Measurements from ENCODE around the gene OR51D1.

- TF ChIP-seq CTCF (conservative IDR thresholded peaks at IDR 0.05 in 1 of 2, IDR thresholded peaks at IDR 0.05 in 1 of 2; ENCODE audit: low read depth in 1 of 2, low read length in 2 of 2) (peak; percentile 58 to 66), EZH2 (IDR thresholded peaks at IDR 0.05; ENCODE audit: low read length, missing control alignments) (no peak)
Observed at GRCh38 chr11:4626207-4627099, 10.8 kb upstream of the OR51D1 start.
